GM12878 (cell line): ENCODE results near the gene ETV6. TPM values are rescaled to one million over a fixed set of nuclear protein-coding genes. Genes with fewer than 3 reads are reported as not detected.

Experiments used
- ATAC-seq: fragments of 200-7000 bp; cut with Tn5 transposase; 3 replicates; pipeline ENCODE4 v1.9.1; 2020; ENCODE audit warnings: mild to moderate bottlenecking, moderate library complexity
- BruUV-seq: library from RNA; stranded (reverse); fragments of 400-500 nt; replicated peaks from 2 replicates; lab custom pipeline; 2021; lab: Mats Ljungman, UMichigan
- CTCF ChIA-PET: fragments of 300-600 bp; sonication (Branson Sonifier 250); formaldehyde crosslinking; extraction: SDS; loops from one replicate; lab custom pipeline; 2021; ENCODE audit warnings: inconsistent platforms; lab: Yijun Ruan, JAX
- POLR2A ChIA-PET: fragments of 350-600 bp; formaldehyde crosslinking; extraction: SDS; loops from one replicate; lab custom pipeline; 2021; ENCODE audit warnings: inconsistent platforms; lab: Charles Lee
- RAD21 ChIA-PET: fragments of 300-600 bp; sonication (Branson Sonifier 250); formaldehyde crosslinking; loops from one replicate; lab custom pipeline; 2023; ENCODE audit warnings: antibody characterized with exemption; ENCODE audit not compliant: unreplicated experiment; lab: Charles Lee
- SMC1A ChIA-PET: fragments of 300-600 bp; sonication (Branson Sonifier 250); formaldehyde crosslinking; loops from one replicate; lab custom pipeline; 2023; ENCODE audit not compliant: unreplicated experiment, uncharacterized antibody; lab: Charles Lee
- DNase-seq: peaks from one replicate; pipeline ENCODE4 v3.0.0-alpha.2; 2011; ENCODE audit warnings: low read depth, low spot score
- FAIRE-seq: peaks from 3 replicates; lab custom pipeline; 2011; peaks lifted over from hg19 to GRCh38; lab: Jason Lieb, UNC
- H2AFZ ChIP-seq: 2 replicates; pipeline ENCODE4 v1.6.0; 2011; ENCODE audit warnings: low read depth, low read length, control low read depth; ENCODE audit not compliant: control insufficient read depth
- H3K27ac ChIP-seq: 2 replicates; pipeline ENCODE4 v1.5.1; 2011; ENCODE audit warnings: control low read depth; ENCODE audit not compliant: control insufficient read depth, insufficient read depth
- H3K27me3 ChIP-seq, 2 experiments: replicated peaks in 1 of 2; 2 replicates each; pipeline versions ENCODE4 v1.6.0 to v1.6.1; 2011; ENCODE audit warnings: low read length in 1 of 2; ENCODE audit not compliant: control insufficient read depth in 2 of 2, insufficient read depth in 2 of 2
- H3K36me3 ChIP-seq, 2 experiments: 2 replicates each; pipeline ENCODE4 v1.5.1; 2011; ENCODE audit warnings: low read length in 1 of 2; ENCODE audit not compliant: control insufficient read depth in 2 of 2, insufficient read depth in 2 of 2
- H3K4me1 ChIP-seq: 2 replicates; pipeline ENCODE4 v1.6.1; 2011; ENCODE audit warnings: mild to moderate bottlenecking, low read length, moderate library complexity, mixed read lengths; ENCODE audit not compliant: control insufficient read depth, insufficient read depth
- H3K4me2 ChIP-seq: 2 replicates; pipeline ENCODE4 v1.6.0; 2011; ENCODE audit warnings: control low read depth; ENCODE audit not compliant: control insufficient read depth, insufficient read depth
- H3K4me3 ChIP-seq: fragments of 200-600 bp; sonication (generic); 2 replicates; pipeline ENCODE4 v1.5.1; 2016
- H3K79me2 ChIP-seq: 2 replicates; pipeline ENCODE4 v1.6.0; 2011; ENCODE audit warnings: low read length; ENCODE audit not compliant: control insufficient read depth, insufficient read depth
- H3K9ac ChIP-seq: 2 replicates; pipeline ENCODE4 v1.8.0; 2011; ENCODE audit warnings: low read length, control low read depth, mixed read lengths; ENCODE audit not compliant: control insufficient read depth, insufficient read depth
- H3K9me3 ChIP-seq: replicated peaks from 3 replicates; pipeline ENCODE4 v1.5.1; 2011; ENCODE audit warnings: mild to moderate bottlenecking, low read length; ENCODE audit not compliant: control insufficient read depth, insufficient read depth
- H4K20me1 ChIP-seq: 2 replicates; pipeline ENCODE4 v1.6.0; 2011; ENCODE audit not compliant: control insufficient read depth, insufficient read depth
- BACH1 ChIP-seq: fragments of 450-650 bp; IDR thresholded peaks from 2 replicates; pipeline ENCODE4 v1.6.1; 2017; ENCODE audit warnings: mild to moderate bottlenecking, borderline replicate concordance
- BCL3 ChIP-seq: IDR thresholded peaks from 2 replicates; pipeline ENCODE4 v1.6.1; 2011; ENCODE audit warnings: borderline replicate concordance, low read depth, mild to moderate bottlenecking, moderate library complexity, low read length; ENCODE audit not compliant: insufficient read depth, poor library complexity, severe bottlenecking
- CHD1 ChIP-seq: IDR thresholded peaks from 2 replicates; pipeline ENCODE4 v1.6.1; 2012; ENCODE audit warnings: low read depth, low read length, improper control_type of control experiment
- ELK1 ChIP-seq: IDR thresholded peaks from 2 replicates; pipeline ENCODE4 v1.6.1; 2012; ENCODE audit warnings: low read depth, low read length, improper control_type of control experiment
- HDAC2 ChIP-seq: fragments of 200-600 bp; sonication (generic); IDR thresholded peaks from 2 replicates; pipeline ENCODE4 v1.6.1; 2017
- HDAC6 ChIP-seq: fragments of 200-600 bp; sonication (generic); IDR thresholded peaks from one replicate; pipeline ENCODE4 v1.8.0; 2017; ENCODE audit warnings: antibody characterized with exemption; ENCODE audit not compliant: unreplicated experiment
- IKZF1 ChIP-seq: fragments of 450-650 bp; conservative IDR thresholded peaks from 2 replicates; pipeline ENCODE4 v1.6.1; 2017; ENCODE audit warnings: antibody characterized with exemption, mild to moderate bottlenecking
- IRF4 ChIP-seq: IDR thresholded peaks from 2 replicates; pipeline ENCODE4 v1.6.1; 2011; ENCODE audit warnings: low read depth, low read length
- KDM1A ChIP-seq: fragments of 200-600 bp; sonication (generic); IDR thresholded peaks from 2 replicates; pipeline ENCODE4 v1.6.1; 2016; ENCODE audit warnings: borderline replicate concordance
- MEF2A ChIP-seq: IDR thresholded peaks from 2 replicates; pipeline ENCODE4 v1.6.1; 2011; ENCODE audit warnings: low read depth, mild to moderate bottlenecking, low read length, moderate library complexity; ENCODE audit not compliant: insufficient read depth
- NR2F1 ChIP-seq: fragments of 450-650 bp; conservative IDR thresholded peaks from 2 replicates; pipeline ENCODE4 v1.6.1; 2017; ENCODE audit warnings: mild to moderate bottlenecking
- STAT1 ChIP-seq: fragments of 450-650 bp; conservative IDR thresholded peaks from 2 replicates; pipeline ENCODE4 v1.6.1; 2014; ENCODE audit warnings: antibody characterized with exemption, mild to moderate bottlenecking
- WRNIP1 ChIP-seq: IDR thresholded peaks from 2 replicates; pipeline ENCODE4 v1.6.1; 2011; ENCODE audit warnings: low read depth, low read length, improper control_type of control experiment, borderline replicate concordance
- ZZZ3 ChIP-seq: IDR thresholded peaks from 2 replicates; pipeline ENCODE4 v1.6.1; 2011; ENCODE audit warnings: low read depth; ENCODE audit not compliant: control insufficient read depth, insufficient read length
- WGBS: methylation state at CpG from one replicate; pipeline ENCODE4 v1.1.6; 2016; ENCODE audit warnings: low lambda C conversion rate; ENCODE audit not compliant: insufficient replicate concordance, insufficient coverage; ENCODE audit errors: missing lambda C conversion rate; 5-methylcytosine and 5-hydroxymethylcytosine counted together
- in situ Hi-C: fragments of 300-500 bp; cut with MboI; formaldehyde crosslinking; loops from 9 replicates; pipeline ENCODE4 v1.14.3; 2018; ENCODE audit warnings: mixed read lengths
- intact Hi-C: fragments of 100-400 bp; cut with micrococcal nuclease; formaldehyde crosslinking; loops from one replicate; pipeline ENCODE4 v1.14.2; 2022; ENCODE audit not compliant: unreplicated experiment
- polyA plus RNA-seq, 11 experiments: library from polyadenylated mRNA; depleted of rRNA in 4 of 11; unstranded in 6 of 11; stranded (reverse) in 5 of 11; fragments of >200 nt; fragmentation: Nextera tagmentation in 4 of 11; fragmentation: Illumina TruSeq in 1 of 11; extraction: Ambion mirVana in 4 of 11; extraction: Trizol in 1 of 11; gene quantifications; 1 replicate in 1 of 11; 2 replicates in 10 of 11; pipeline versions ENCODE4 v1.2.1 to v1.2.3, GENCODE V29; 2011 to 2016; ENCODE audit warnings: inconsistent platforms in 2 of 11, missing spikeins in 2 of 11, low read depth in 1 of 11
- total RNA-seq, 4 experiments: library from RNA; depleted of rRNA in 3 of 4; stranded (reverse); fragments of >200 nt in 3 of 4; fragmentation: Illumina TruSeq in 1 of 4; extraction: Trizol in 1 of 4; gene quantifications; 2 replicates each; pipeline versions ENCODE4 v1.2.1 to v1.2.3, GENCODE V29; 2013 to 2021
- TF ChIP-seq, protein P1 (sequence below): fragments of 450-650 bp; IDR thresholded peaks from 2 replicates; pipeline ENCODE4 v1.6.1; 2018; ENCODE audit warnings: borderline replicate concordance, mild to moderate bottlenecking; ENCODE audit not compliant: partially characterized antibody

The ETV6 gene
- total and polyA plus RNA-seq, 10 of the 15 experiments (the other 5 are each of a cell fraction or from before 2014, with no cell fraction given): 6.6 to 74.8 (median 24.6) TPM

- Histone ChIP-seq H3K9me3 (no peaks in the 10 kb centered on the region), H3K4me1 (no peaks in the 10 kb centered on the region), H3K9ac (no peak overlapping the region), H3K27me3 (no peaks in the 10 kb centered on the region), H3K79me2 (no peaks in the 10 kb centered on the region), H3K36me3 (no peaks in the 10 kb centered on the region), H2AFZ (no peak overlapping the region), H3K27ac (no peak overlapping the region), H4K20me1 (no peaks in the 10 kb centered on the region), H3K4me3 (no peak overlapping the region), H3K4me2 (no peak overlapping the region)
- in situ Hi-C loops (no loop called here), intact Hi-C loops (loop anchor here (10.0 kb wide), 1 partner anchor 124 kb away; no protein-coding TSS in a partner anchor)
- ChIA-PET SMC1A (interaction anchor here (0.8 to 2.8 kb wide), 9 partner anchors 9 to 106 kb away, joined by 3 to 8 read pairs (median 3); no protein-coding TSS in a partner anchor), RAD21 (interaction anchor here (0.6 to 1.7 kb wide), 4 partner anchors 70 to 1102 kb away, joined by 3 to 4 read pairs (median 3); no protein-coding TSS in a partner anchor), CTCF (interaction anchor here (0.6 to 9.1 kb wide), 7 partner anchors 11 to 405 kb away, joined by 3 to 47 read pairs (median 4); no protein-coding TSS in a partner anchor), POLR2A (no interaction called here)
- FAIRE-seq (no peak), ATAC-seq (no peak; the same call in 1 of the 3 replicates), DNase-seq (no peak)
- BruUV-seq: no TSS peak
- TF ChIP-seq ELK1 (no peak), BCL3 (no peak), HDAC2 (no peak), ZZZ3 (no peak), IKZF1 (no peak), STAT1 (no peak), IRF4 (no peak), MEF2A (no peak), CHD1 (no peak), BACH1 (no peak), NR2F1 (no peak), KDM1A (no peak), WRNIP1 (no peak), HDAC6 (no peak)
- TF ChIP-seq, protein P1, sequence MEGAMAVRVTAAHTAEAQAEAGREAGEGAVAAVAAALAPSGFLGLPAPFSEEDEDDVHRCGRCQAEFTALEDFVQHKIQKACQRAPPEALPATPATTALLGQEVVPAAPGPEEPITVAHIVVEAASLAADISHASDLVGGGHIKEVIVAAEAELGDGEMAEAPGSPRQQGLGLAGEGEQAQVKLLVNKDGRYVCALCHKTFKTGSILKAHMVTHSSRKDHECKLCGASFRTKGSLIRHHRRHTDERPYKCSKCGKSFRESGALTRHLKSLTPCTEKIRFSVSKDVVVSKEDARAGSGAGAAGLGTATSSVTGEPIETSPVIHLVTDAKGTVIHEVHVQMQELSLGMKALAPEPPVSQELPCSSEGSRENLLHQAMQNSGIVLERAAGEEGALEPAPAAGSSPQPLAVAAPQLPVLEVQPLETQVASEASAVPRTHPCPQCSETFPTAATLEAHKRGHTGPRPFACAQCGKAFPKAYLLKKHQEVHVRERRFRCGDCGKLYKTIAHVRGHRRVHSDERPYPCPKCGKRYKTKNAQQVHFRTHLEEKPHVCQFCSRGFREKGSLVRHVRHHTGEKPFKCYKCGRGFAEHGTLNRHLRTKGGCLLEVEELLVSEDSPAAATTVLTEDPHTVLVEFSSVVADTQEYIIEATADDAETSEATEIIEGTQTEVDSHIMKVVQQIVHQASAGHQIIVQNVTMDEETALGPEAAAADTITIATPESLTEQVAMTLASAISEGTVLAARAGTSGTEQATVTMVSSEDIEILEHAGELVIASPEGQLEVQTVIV: no peak
- WGBS: 53% methylated on average over 7 of the region's 7 CpGs
Measured at GRCh38 chr12:11628353-11628752, 21.1 kb upstream of the ETV6 start.
